Measurements from ENCODE around the gene EPAS1.

- no peak for TF ChIP-seq POLR2A (IDR thresholded peaks at IDR 0.05)
- no peak for TF ChIP-seq POLR2AphosphoS5 (IDR thresholded peaks at IDR 0.05)
These were observed 13.2 kb downstream of the EPAS1 start for GRCh38 chr2:46310446-46310845.

Data from breast epithelium (tissue), 3 donors.